Kasumi-1 (cell line): Measurements from ENCODE around the gene ME2.
A peak's percentile ranks its signal among the peaks of the same experiment; 100 is the strongest.
"Not testable (repeated sequence)": the region's sequence is repeated elsewhere in the genome, so short reads cannot be mapped to it uniquely, and the experiment has no call there.

Experiments used
- DNase-seq, 2 experiments: peaks; one replicate each; lab custom pipeline; 2025; lab: John Stamatoyannopoulos, UW

ME2 gene

DNA sequence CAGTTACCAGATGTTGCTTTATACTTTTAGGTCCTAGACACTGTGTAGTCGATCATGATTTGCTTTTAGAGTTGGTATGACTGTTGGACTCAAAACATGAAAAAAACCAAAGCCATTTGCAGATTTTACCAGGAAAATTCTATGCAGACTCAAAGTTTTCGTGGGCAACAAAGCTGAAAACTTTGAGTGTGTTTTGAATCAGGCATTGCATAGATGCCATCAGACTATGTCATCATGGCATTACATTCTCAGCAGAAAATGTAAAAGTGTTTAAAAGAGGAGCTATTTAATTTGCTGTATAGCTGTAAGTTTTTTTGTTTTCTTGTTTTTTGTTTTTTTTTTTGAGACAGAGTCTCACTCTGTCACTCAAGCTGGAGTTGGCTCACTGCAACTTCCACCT, 45.5 kb downstream of the ME2 start:
- DNase-seq, result no peak

- DNase-seq, result no peak
Measured at GRCh38 chr18:50926521-50926920, 47.6 kb downstream of the ME2 start.

DNA sequence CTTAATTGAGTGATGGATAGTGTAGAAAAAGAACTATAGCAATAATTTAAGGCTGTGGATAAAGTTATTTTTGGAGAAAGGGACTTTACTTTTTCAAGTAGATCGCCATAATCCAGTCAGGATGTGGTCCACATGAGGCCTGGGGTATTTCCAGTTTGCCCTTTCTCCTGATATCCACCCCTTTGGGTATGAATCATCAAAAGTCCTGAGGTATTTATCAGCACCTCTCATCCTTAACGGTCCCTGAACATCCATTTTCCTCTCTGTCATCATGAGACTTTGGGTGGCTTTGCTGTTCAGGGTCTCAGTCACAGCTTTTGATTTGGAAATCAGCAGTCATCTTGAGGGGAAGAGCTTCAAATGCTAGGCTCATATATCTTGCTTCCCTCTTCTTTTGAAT, 49.6 kb downstream of the ME2 start:
- no peak for DNase-seq

DNA sequence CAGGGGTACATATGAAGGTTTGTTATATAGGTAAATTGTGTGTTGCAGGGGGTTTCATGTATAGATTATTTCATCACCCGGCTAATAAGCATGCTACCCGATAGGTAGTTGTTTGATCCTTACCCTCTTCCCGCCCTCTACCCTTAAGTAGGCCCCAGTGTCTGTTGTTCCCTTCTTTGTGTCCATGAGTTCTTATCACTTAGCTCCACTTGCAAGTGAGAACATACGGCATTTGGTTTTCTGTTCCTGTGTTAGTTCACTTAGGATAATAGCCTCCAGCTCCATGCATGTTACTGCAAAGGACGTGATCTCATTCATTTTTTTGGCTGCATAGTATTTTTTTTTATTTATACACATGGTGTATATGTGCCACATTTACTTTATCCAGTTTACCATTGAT, 54.8 kb downstream of the ME2 start:
- DNase-seq, result no peak

GRCh38 chr18:50934545-50935211, 55.8 kb downstream of the ME2 start:
- no peak for DNase-seq

DNA sequence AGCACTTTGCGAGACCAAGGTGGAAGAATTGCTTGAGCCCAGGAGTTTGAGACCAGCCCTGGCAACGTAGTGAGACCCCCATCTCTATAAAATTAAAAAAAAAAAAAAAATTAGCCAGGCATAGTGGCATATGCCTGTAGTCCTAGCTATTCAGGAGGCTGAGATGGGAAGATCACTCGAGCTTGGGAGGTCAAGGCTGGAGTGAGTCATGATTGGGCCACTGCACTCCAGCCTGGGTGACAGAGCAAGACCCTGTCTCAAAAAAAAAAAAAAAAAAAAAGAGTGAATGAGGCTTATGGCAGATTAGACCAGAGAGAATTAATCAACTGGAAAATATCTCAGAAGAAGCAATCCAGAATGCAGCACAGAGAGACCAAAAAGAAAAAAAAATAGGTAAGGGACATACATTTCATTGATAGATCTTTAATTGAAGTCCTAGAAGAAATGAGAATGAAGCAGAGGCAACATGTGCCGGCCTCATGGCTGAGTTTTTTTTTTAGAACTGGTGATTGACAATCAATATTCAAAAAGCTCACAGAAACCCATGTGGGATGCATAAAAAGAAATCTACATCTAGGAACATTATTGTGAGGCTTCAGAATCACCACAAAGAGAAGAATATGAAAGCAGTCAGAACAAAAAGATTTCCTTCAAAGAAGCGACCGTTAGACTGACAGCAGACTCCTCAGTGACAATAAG, 56.7 kb downstream of the ME2 start:
- no peak for DNase-seq

DNA sequence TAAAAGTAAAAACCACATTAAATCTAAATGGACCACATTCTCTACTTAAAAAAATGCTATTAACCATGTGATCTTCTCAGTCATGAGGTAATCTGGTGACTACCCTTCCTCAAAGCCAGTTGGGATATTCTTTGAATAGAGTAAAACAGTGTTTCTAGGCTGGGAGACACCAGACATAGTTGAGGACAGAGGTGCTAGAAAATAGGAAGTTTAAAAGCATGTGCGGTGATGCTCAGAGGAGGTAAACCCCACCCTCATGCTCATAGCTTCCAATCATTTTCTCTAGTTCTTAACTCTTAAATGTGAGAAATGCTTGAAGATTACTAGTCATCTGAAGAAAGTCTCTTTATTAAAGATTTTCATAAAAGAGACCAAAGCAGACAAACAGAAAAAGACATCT, 58.3 kb downstream of the ME2 start:
- no peak for DNase-seq

GRCh38 chr18:50938912-50939311, 60.0 kb downstream of the ME2 start:
- no peak for DNase-seq

DNA sequence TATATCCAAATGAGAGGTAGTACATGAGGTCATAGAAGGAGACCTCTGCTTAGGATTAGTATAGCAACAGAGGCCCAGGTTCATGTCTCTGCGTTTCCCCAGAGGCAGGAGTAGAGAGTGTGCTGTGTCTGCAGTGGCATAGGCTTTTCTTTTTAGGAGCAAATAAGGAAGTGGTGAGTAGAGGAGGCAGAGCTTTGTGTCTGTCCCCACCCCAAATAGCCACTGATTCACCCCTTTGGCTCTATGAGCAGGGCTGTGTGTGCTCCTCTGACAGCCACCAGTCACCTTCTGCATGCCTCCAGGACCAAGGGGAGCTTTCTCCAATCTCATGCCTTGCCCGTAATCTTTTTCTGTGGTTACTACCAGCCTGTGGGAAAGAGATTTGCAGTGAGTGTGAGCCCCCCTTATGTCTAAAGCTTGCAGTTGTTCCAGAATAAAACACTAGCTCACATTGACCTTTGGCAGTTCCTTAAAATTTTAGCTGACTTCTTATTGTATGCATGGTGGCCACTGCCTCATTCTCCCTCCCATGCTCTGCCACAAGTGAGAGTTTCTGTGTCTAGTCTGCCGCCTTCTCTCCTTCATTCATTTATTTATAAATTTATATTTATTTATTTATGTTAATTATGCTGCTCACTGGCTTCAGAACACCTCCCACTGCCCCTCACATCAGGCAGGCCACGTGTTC, 65.5 kb downstream of the ME2 start:
- peak; percentile 68 to 76 for DNase-seq

GRCh38 chr18:50945918-50946317, 67.0 kb downstream of the ME2 start:
- DNase-seq, result not testable (repeated sequence)

DNA sequence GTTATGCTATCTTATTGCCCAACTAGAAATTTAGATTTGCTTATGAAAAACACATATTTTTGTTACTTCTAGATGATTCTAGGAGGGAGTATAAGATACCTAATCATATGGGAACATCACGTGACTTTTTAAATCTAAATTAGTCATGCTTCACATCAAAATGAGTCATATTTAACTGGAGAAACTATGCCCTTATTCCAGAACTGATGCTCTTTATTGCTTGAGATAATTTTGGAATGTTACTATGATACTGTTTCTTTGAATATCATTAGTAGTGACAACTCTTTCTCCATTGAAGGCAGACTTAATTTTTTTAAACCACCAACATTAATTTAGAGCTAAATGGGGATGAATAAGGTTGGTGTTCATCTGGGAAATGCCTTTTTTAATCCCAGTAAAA, 69.0 kb downstream of the ME2 start:
- no peak for DNase-seq

DNA sequence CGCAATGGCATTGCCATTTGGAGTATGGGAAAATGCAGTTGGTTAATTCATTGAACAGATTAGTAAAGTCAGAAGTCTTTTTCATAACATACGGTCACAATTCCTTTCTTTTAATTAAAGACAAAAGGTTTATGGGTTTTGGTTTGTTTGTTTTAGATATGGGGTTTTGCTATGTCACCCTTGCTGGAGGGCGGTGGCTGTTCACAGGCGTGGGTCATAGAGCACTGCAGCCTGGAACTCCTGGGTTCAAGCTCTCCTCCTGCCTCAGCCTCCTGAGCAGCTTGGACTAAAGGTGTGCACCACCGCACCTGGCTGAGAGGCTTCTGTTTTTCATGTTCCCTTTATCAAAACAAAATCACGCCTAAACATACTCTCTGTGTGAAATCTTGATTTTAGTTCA, 70.3 kb downstream of the ME2 start:
- DNase-seq, result no peak

DNA sequence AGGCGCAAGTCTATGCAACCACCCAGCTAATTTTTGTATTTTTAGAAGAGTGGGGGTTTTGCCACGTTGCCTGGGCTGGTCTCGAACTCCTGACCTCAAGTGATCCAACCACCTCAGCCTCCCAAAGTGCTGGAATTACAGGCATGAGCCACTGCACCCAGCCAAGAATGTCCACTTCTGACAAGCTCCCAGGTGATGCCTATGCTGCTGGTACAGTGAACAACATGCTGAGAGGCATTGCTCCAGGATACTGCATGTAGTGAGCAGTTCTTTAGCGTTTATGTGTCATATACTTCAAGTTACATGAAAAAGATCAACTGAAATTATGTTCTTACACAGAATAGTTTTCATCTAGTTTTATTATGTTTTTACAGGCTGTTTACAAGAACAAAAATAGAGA, 71.7 kb downstream of the ME2 start:
- no peak for DNase-seq

DNA sequence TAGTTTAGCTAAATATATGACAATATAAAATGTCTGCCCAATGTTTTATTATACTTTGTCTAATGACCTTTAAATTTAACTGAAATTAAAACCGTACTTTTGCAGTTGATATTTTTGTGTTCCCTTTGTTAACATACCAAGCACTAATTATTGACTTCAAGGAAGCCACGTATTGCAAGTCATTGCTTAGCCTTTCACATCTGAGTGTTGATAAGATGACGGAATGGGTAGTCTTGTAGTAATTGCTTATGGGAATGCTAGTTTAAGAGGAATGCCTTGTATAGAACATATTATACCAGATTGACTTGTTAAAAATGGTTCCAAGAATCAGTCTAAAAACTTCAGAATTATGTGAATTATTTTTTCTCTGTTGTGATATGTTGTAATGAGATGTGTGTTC, 74.9 kb downstream of the ME2 start:
- DNase-seq, result no peak

DNA sequence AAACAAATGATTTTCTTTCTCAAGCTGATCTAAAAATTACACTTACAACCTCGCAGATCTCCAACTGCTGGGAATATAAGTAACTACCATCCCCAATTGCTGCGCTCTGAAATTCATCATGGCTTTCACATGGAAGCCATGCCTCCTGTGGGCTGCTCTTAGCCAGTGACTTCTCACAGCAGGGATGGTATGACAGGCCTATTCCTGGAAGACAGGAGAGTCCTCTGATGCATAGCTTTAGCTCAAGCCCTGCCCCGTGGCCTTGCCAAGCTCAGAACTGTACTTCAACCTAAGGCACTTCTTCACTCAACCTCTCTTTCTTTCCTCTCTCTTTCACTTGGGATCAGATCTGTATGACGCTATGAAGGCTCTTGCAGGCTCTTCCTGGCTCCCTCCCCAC, 76.3 kb downstream of the ME2 start:
- no peak for DNase-seq

DNA sequence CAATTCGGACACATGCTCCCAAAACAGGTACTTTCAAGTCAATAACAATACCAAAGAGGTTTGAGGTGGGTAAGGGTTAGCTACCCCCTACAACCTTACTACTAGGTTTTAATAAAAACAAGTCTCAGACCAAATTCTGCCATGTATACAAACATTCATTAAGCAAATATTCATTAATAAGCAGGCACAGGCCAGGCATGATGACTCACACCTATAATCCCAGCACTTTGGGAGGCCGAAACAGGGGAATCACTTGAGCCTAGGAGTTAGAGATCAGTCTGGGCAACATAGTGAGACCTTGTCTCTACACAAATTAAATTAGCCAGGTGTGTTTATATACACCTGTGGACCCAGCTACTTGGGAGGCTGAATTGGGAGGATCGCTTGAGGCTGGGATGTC, 77.2 kb downstream of the ME2 start:
- no peak for DNase-seq

DNA sequence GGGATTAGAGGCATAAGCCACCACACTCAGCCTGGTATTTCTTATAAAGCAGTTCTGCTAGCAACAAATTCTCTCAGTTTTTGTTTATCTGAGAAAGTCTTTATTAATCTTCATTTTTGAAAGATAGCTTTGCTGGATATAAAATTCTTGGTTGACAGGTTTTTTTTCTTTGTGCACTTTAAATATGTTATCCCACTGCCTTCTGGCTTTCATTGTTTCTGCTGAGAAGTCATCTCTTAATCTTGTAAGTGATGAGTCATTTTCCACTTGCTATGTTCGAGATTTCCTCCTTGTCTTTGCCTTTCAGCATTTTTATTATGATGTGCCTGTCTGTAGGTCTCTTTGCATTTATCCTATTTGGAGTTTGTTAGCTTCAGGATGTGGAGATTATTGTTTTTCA, 83.1 kb downstream of the ME2 start:
- peak; percentile 3 to 14 for DNase-seq

- DNase-seq, result peak; percentile 53 to 63
Measured at GRCh38 chr18:50967714-50968661, 89.1 kb downstream of the ME2 start, which contains the start of gene ELAC1. ELAC1 (plus strand) TSS chr18:50968040; CDS start chr18:50974405, 6,365 bp downstream.

DNA sequence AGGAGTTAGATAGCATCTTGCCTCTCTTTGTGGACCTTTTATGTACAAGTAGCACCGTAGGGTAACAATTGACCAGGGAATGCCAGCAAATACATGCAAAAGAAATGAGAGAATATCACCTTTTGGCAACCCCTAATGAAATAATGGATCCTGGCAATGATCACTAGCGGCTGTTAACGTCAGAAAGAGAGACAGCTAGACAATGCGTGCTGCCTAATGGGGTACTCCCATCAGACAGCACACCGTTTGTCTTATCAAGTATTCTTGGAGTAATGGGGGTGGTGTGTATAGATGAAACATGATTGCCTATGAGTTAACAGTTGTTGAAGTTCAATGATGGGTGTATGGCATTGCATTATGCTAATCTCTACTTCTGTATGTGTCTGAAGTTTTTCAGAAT, 90.5 kb downstream of the ME2 start:
- DNase-seq, result no peak

- DNase-seq, result no peak
Measured at GRCh38 chr18:50970006-50970405, 91.1 kb downstream of the ME2 start.

DNA sequence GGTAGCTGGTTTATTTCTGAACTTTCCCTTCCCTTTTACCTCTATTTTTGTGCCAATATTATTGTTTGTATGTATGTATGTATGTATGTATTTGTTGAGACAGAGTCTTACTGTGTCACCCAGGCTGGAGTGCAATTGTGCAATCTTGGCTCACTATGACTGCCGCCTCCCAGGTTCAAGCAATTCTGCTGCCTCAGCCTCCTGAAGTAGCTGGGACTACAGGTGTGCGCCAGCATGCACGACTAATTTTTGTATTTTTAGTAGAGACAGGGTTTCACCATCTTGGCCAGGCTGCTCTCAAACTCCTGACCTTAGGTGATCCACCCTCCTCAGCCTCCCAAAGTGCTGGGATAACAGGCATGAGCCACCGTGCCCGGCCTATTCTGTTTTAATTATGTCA, 93.5 kb downstream of the ME2 start:
- not testable (repeated sequence) for DNase-seq
